H1 (cell line): Measurements from ENCODE around the gene BTBD9. TPM values are rescaled to one million over a fixed set of nuclear protein-coding genes. Genes with fewer than 3 reads are reported as not detected.

ENCODE experiments used
- CTCF ChIA-PET: fragments of 300-600 bp; sonication (Branson Sonifier 250); formaldehyde crosslinking; loops from one replicate; lab custom pipeline; 2021; ENCODE audit not compliant: partially characterized antibody; lab: Charles Lee
- POLR2A ChIA-PET: fragments of 300-600 bp; sonication (Branson Sonifier 250); formaldehyde crosslinking; loops from one replicate; lab custom pipeline; 2021; ENCODE audit warnings: inconsistent platforms; ENCODE audit not compliant: partially characterized antibody; lab: Charles Lee
- DNase-seq, 2 experiments: peaks; one replicate each; pipeline versions ENCODE4 v3.0.0 to v3.0.0-alpha.2; 2010 to 2022; ENCODE audit warnings: low spot score in 2 of 2, low read depth in 1 of 2, mixed read lengths in 1 of 2
- FAIRE-seq: peaks from 2 replicates; lab custom pipeline; 2011; peaks lifted over from hg19 to GRCh38; lab: Jason Lieb, UNC
- H2AFZ ChIP-seq: 2 replicates; pipeline ENCODE4 v1.8.1; 2012; ENCODE audit warnings: low read length, inconsistent platforms
- H2AK5ac ChIP-seq: 2 replicates; pipeline ENCODE4 v1.6.1; 2013; ENCODE audit warnings: low read depth, low read length
- H2BK120ac ChIP-seq: replicated peaks from 2 replicates; pipeline ENCODE3; 2013; ENCODE audit warnings: low read depth, low read length, inconsistent platforms
- H2BK12ac ChIP-seq: 2 replicates; pipeline ENCODE4 v1.6.1; 2013; ENCODE audit warnings: low read depth, low read length
- H2BK15ac ChIP-seq: 2 replicates; pipeline ENCODE4 v1.6.1; 2013; ENCODE audit warnings: low read length
- H2BK20ac ChIP-seq: 2 replicates; pipeline ENCODE4 v1.6.1; 2013; ENCODE audit warnings: low read length
- H2BK5ac ChIP-seq: 2 replicates; pipeline ENCODE4 v1.6.1; 2013; ENCODE audit warnings: low read depth, low read length
- H3K14ac ChIP-seq: 2 replicates; pipeline ENCODE4 v1.6.1; 2013; ENCODE audit warnings: inconsistent platforms; ENCODE audit not compliant: insufficient read length
- H3K18ac ChIP-seq: 2 replicates; pipeline ENCODE4 v1.6.1; 2013; ENCODE audit warnings: low read length; ENCODE audit errors: extremely low read depth
- H3K23ac ChIP-seq: 2 replicates; pipeline ENCODE4 v1.6.1; 2013; ENCODE audit warnings: inconsistent platforms; ENCODE audit not compliant: insufficient read length
- H3K23me2 ChIP-seq: 2 replicates; pipeline ENCODE4 v1.6.1; 2013; ENCODE audit warnings: low read depth, low read length
- H3K27ac ChIP-seq: 2 replicates; pipeline ENCODE4 v1.6.1; 2011; ENCODE audit warnings: low read depth, low read length, inconsistent platforms
- H3K27me3 ChIP-seq, 4 experiments: replicated peaks in 1 of 4; 1 replicate in 1 of 4; 2 replicates in 3 of 4; pipeline versions ENCODE4 v1.6.1 to v1.8.1; 2011 to 2013; ENCODE audit warnings: low read length in 3 of 4, mild to moderate bottlenecking in 3 of 4, inconsistent platforms in 2 of 4, mixed read lengths in 2 of 4, moderate library complexity in 1 of 4; ENCODE audit not compliant: control insufficient read depth in 3 of 4, insufficient read depth in 3 of 4; ENCODE audit errors: extremely low read depth in 1 of 4
- H3K36me3 ChIP-seq, 4 experiments: 2 replicates each; pipeline versions ENCODE4 v1.6.1 to v1.8.1; 2011 to 2013; ENCODE audit warnings: mild to moderate bottlenecking in 4 of 4, low read length in 3 of 4, moderate library complexity in 2 of 4, control low read depth in 1 of 4, inconsistent platforms in 1 of 4; ENCODE audit not compliant: insufficient read depth in 4 of 4, control insufficient read depth in 2 of 4
- H3K4ac ChIP-seq: replicated peaks from 2 replicates; pipeline ENCODE3; 2013; ENCODE audit warnings: low read length, low read depth, mixed read lengths, inconsistent platforms; ENCODE audit not compliant: insufficient read length
- H3K4me1 ChIP-seq, 4 experiments: replicated peaks in 1 of 4; 1 replicate in 1 of 4; 2 replicates in 3 of 4; pipeline versions ENCODE4 v1.6.1 to v1.8.1; 2011 to 2013; ENCODE audit warnings: low read length in 3 of 4, inconsistent platforms in 2 of 4, mixed read lengths in 1 of 4; ENCODE audit not compliant: insufficient read depth in 4 of 4, control insufficient read depth in 3 of 4
- H3K4me2 ChIP-seq, 2 experiments: 2 replicates each; pipeline versions ENCODE4 v1.6.1 to v1.8.1; 2011 to 2013; ENCODE audit warnings: low read depth in 2 of 2, low read length in 2 of 2, control low read depth in 1 of 2, inconsistent platforms in 1 of 2, mild to moderate bottlenecking in 1 of 2; ENCODE audit not compliant: insufficient read depth in 1 of 2
- H3K4me3 ChIP-seq, 4 experiments: fragments of 200-600, 300-600 bp in 1 of 4; sonication (generic), shearing (Covaris generic), sonication (Bioruptor Twin) in 1 of 4; 2 replicates each; pipeline versions ENCODE4 v1.5.1 to v1.8.1; 2011 to 2016; ENCODE audit warnings: low read length in 4 of 4, low read depth in 3 of 4, control low read depth in 2 of 4, inconsistent platforms in 2 of 4, mild to moderate bottlenecking in 2 of 4, mixed read lengths in 1 of 4, moderate library complexity in 1 of 4; ENCODE audit not compliant: insufficient read depth in 2 of 4; ENCODE audit errors: extremely low read depth in 1 of 4
- H3K56ac ChIP-seq: replicated peaks from 2 replicates; pipeline ENCODE3; 2013; ENCODE audit warnings: low read depth, mild to moderate bottlenecking, mixed read lengths, low read length, inconsistent platforms; ENCODE audit not compliant: insufficient read length
- H3K79me1 ChIP-seq: 2 replicates; pipeline ENCODE4 v1.6.1; 2013; ENCODE audit warnings: low read depth, low read length, control low read depth
- H3K79me2 ChIP-seq, 2 experiments: 2 replicates each; pipeline versions ENCODE4 v1.6.1 to v1.8.1; 2012 to 2013; ENCODE audit warnings: low read length in 2 of 2, mild to moderate bottlenecking in 2 of 2, inconsistent platforms in 1 of 2; ENCODE audit not compliant: insufficient read depth in 2 of 2, control insufficient read depth in 1 of 2
- H3K9ac ChIP-seq, 4 experiments: replicated peaks in 1 of 4; 1 replicate in 1 of 4; 2 replicates in 3 of 4; pipeline versions ENCODE4 v1.6.1 to v1.8.1; 2011 to 2013; ENCODE audit warnings: low read depth in 3 of 4, low read length in 3 of 4, control low read depth in 2 of 4, mild to moderate bottlenecking in 2 of 4, moderate library complexity in 2 of 4, inconsistent platforms in 1 of 4; ENCODE audit errors: extremely low read depth in 1 of 4
- H3K9me3 ChIP-seq, 2 experiments: 2 replicates each; pipeline versions ENCODE4 v1.6.1 to v1.8.1; 2012 to 2013; ENCODE audit warnings: mild to moderate bottlenecking in 2 of 2, moderate library complexity in 2 of 2, control low read depth in 1 of 2, inconsistent platforms in 1 of 2, low read depth in 1 of 2, low read length in 1 of 2, mixed read lengths in 1 of 2; ENCODE audit not compliant: insufficient read depth in 2 of 2
- H4K20me1 ChIP-seq, 2 experiments: replicated peaks in 1 of 2; 2 replicates each; pipeline versions ENCODE3 to v1.8.1; 2011 to 2013; ENCODE audit warnings: inconsistent platforms in 2 of 2, low read length in 2 of 2, mild to moderate bottlenecking in 1 of 2; ENCODE audit not compliant: insufficient read depth in 2 of 2, control insufficient read depth in 1 of 2
- H4K5ac ChIP-seq: 2 replicates; pipeline ENCODE4 v1.6.1; 2013; ENCODE audit warnings: low read length, low read depth, mixed read lengths, inconsistent platforms; ENCODE audit not compliant: insufficient read length
- H4K8ac ChIP-seq: 2 replicates; pipeline ENCODE4 v1.8.0; 2013; ENCODE audit warnings: mild to moderate bottlenecking, moderate library complexity, low read length, inconsistent platforms; ENCODE audit not compliant: insufficient read depth; ENCODE audit errors: extremely low read depth
- H4K91ac ChIP-seq: replicated peaks from 2 replicates; pipeline ENCODE3; 2013; ENCODE audit warnings: low read length, mixed read lengths, inconsistent platforms; ENCODE audit not compliant: insufficient read length
- FOSL1 ChIP-seq: IDR thresholded peaks from 2 replicates; pipeline ENCODE4 v1.6.1; 2011; ENCODE audit warnings: mild to moderate bottlenecking, low read depth, low read length, moderate library complexity; ENCODE audit not compliant: insufficient read depth
- HDAC6 ChIP-seq: IDR thresholded peaks from one replicate; pipeline ENCODE4 v1.7.1; 2012; ENCODE audit warnings: low read depth, mild to moderate bottlenecking, inconsistent platforms, low read length, moderate library complexity
- MAFK ChIP-seq: IDR thresholded peaks from 2 replicates; pipeline ENCODE4 v1.6.1; 2012; ENCODE audit warnings: low read depth, mild to moderate bottlenecking, improper control_type of control experiment, low read length
- RFX5 ChIP-seq: IDR thresholded peaks from 2 replicates; pipeline ENCODE4 v1.6.1; 2011; ENCODE audit warnings: low read depth, low read length, improper control_type of control experiment, borderline replicate concordance
- WGBS, 2 experiments: shearing (Covaris generic) in 1 of 2; methylation state at CpG; one replicate each; pipeline versions ENCODE4 v1.1.6 to v1.1.7; 2013 to 2015; ENCODE audit warnings: low lambda C conversion rate in 2 of 2, mixed read lengths in 2 of 2, inconsistent platforms in 1 of 2, low coverage in 1 of 2, missing lambda C conversion rate in 1 of 2; ENCODE audit not compliant: insufficient replicate concordance in 2 of 2, insufficient coverage in 1 of 2, insufficient read length in 1 of 2; ENCODE audit errors: extremely low coverage in 1 of 2, missing lambda C conversion rate in 1 of 2; 5-methylcytosine and 5-hydroxymethylcytosine counted together
- polyA plus RNA-seq, 7 experiments: library from polyadenylated mRNA; depleted of rRNA in 3 of 7; stranded (reverse) in 5 of 7; unstranded in 2 of 7; fragments of >200 nt in 5 of 7; fragments of 200-250 nt in 2 of 7; gene quantifications; 1 replicate in 5 of 7; 2 replicates in 1 of 7; 4 replicates in 1 of 7; pipeline versions ENCODE4 v1.2.1 to v1.2.3, GENCODE V29; 2011 to 2013; ENCODE audit warnings: missing spikeins in 2 of 7, mixed read lengths in 2 of 7
- total RNA-seq: library from RNA; stranded (reverse); fragmentation: NEBNext Ultra II Directional; extraction: Animal tissue kit (Norgen Biotek cat#: 25700); gene quantifications from 2 replicates; pipeline ENCODE4 v1.2.1, GENCODE V29; 2021

Gene BTBD9
- total and polyA plus RNA-seq, 2 of the 8 experiments (the other 6 are each of a cell fraction or from before 2014, with no cell fraction given): 0.92 to 4.1 TPM

- Histone ChIP-seq H3K9ac (no peak overlapping the region), H3K27me3 (no peaks in the 10 kb centered on the region), H3K4me3 (no peak overlapping the region), H4K5ac (no peak overlapping the region), H3K4me2 (no peak overlapping the region), H3K79me2 (no peaks in the 10 kb centered on the region), H3K56ac (no peak overlapping the region), H3K23me2 (no peaks in the 10 kb centered on the region), H2BK15ac (no peak overlapping the region), H4K8ac (no peak overlapping the region), H3K9me3 (no peaks in the 10 kb centered on the region), H3K23ac (no peak overlapping the region), H2BK12ac (no peak overlapping the region), H4K91ac (no peak overlapping the region), H3K18ac (no peak overlapping the region), H2BK20ac (no peak overlapping the region), H2BK120ac (no peak overlapping the region), H3K14ac (no peak overlapping the region), H2BK5ac (no peak overlapping the region), H3K4ac (no peak overlapping the region), H4K20me1 (no peaks in the 10 kb centered on the region), H3K27ac (no peak overlapping the region), H3K36me3 (no peaks in the 10 kb centered on the region), H3K4me1 (peaks cover 0 to 4% (median 3%) of the 10 kb centered on the region in 4 experiments; a peak in 3 of 7 replicates), H3K79me1 (no peaks in the 10 kb centered on the region), H2AFZ (no peak overlapping the region), H2AK5ac (no peak overlapping the region)
- DNase-seq (no peak), FAIRE-seq (no peak)
- POLR2A ChIA-PET: interaction anchor here (0.9 to 1.5 kb wide), 3 partner anchors 18 to 561 kb away, joined by 3 to 5 read pairs (median 4); no protein-coding TSS in a partner anchor
- 77% methylated on average over 2 of the region's 2 CpGs; no CpG with 5 or more reads in 1 of the 2 experiments for WGBS, 2 experiments
- CTCF ChIA-PET: interaction anchor here (0.6 to 0.9 kb wide), 2 partner anchors 12 to 111 kb away, joined by 3 read pairs; no protein-coding TSS in a partner anchor
- no peak for TF ChIP-seq HDAC6
- TF ChIP-seq FOSL1: no peak
- no peak for TF ChIP-seq MAFK
- TF ChIP-seq RFX5: no peak
Observed at GRCh38 chr6:38118791-38119365, 520.9 kb downstream of the BTBD9 start.
